Adrenal gland (tissue), 12 donors: ENCODE results near the gene MYT1. TPM values are rescaled to one million over a fixed set of nuclear protein-coding genes. Genes with fewer than 3 reads are reported as not detected.
A peak's percentile ranks its signal among the peaks of the same experiment; 100 is the strongest.

Source experiments
- DNase-seq, 7 donors: peaks; one replicate each; pipeline ENCODE4 v3.0.0-alpha.2; 2019 to 2020
- H3K27ac ChIP-seq, 5 donors: fragments of 200-600 bp; sonication (generic) in 4 of 5; 1 replicate in 3 of 5; 2 replicates in 2 of 5; pipeline versions ENCODE4 v1.5.1 to v1.8.0; 2016 to 2020; ENCODE audit warnings: mild to moderate bottlenecking in 1 of 5
- H3K27me3 ChIP-seq: fragments of 200-600 bp; 2 replicates; pipeline ENCODE4 v1.8.0; 2021
- H3K36me3 ChIP-seq, 2 donors: fragments of 200-600 bp; replicated peaks in 1 of 2; 1 replicate in 1 of 2; 2 replicates in 1 of 2; pipeline versions ENCODE4 v1.5.1 to v1.8.0; 2018 to 2022
- H3K4me1 ChIP-seq, 2 donors: fragments of 200-600 bp; replicated peaks in 1 of 2; 1 replicate in 1 of 2; 2 replicates in 1 of 2; pipeline versions ENCODE4 v1.5.1 to v1.8.0; 2018 to 2021
- H3K4me3 ChIP-seq, 4 donors: fragments of 200-600 bp; sonication (generic) in 3 of 4; one replicate each; pipeline ENCODE4 v1.5.1; 2016 to 2018
- H3K9me3 ChIP-seq, 3 donors: fragments of 200-600 bp; sonication (generic) in 1 of 3; replicated peaks in 1 of 3; 1 replicate in 2 of 3; 2 replicates in 1 of 3; pipeline versions ENCODE4 v1.5.1 to v1.8.0; 2016 to 2021
- POLR2A ChIP-seq, 2 donors: fragments of 450-650 bp; IDR thresholded peaks; one replicate each; pipeline ENCODE4 v1.6.1; 2017; ENCODE audit warnings: antibody characterized with exemption in 2 of 2, mild to moderate bottlenecking in 2 of 2, moderate library complexity in 1 of 2
- WGBS, 4 donors: extraction: QIAGEN DNeasy Blood & Tissue Kit in 2 of 4; methylation state at CpG; one replicate each; pipeline versions ENCODE4 v1.1.5 to v1.1.7; 2013 to 2017; 5-methylcytosine and 5-hydroxymethylcytosine counted together
- intact Hi-C, 2 donors: fragments of 100-400 bp; cut with DNase I; formaldehyde crosslinking; loops; one replicate each; pipeline versions ENCODE4 v1.14.1 to v1.15.0; 2022 to 2023
- polyA plus RNA-seq, 3 donors: library from polyadenylated mRNA; stranded (reverse); fragments of 200-250 nt in 2 of 3; fragments of 350-450 nt in 1 of 3; fragmentation: Illumina TruSeq in 1 of 3; extraction: RNeasy Lipid Tissue Mini Kit (QIAGEN cat#74804) in 1 of 3; gene quantifications; one replicate each; pipeline ENCODE4 v1.2.3, GENCODE V29; 2013 to 2014
- total RNA-seq, 9 donors: library from RNA; depleted of rRNA in 4 of 9; stranded (reverse); fragments of >200 nt in 4 of 9; fragments of 120-200 nt in 1 of 9; fragmentation: NEBNext Ultra II Directional in 1 of 9; extraction: Animal tissue kit (Norgen Biotek cat#: 25700) in 1 of 9; gene quantifications; one replicate each; pipeline versions ENCODE4 v1.1.0 to v1.2.4, GENCODE V29; 2013 to 2023
- TF ChIP-seq, protein P1 (sequence below), 6 experiments: fragments of 450-650 bp in 4 of 6; fragments of 200-600 bp in 2 of 6; sonication (generic) in 1 of 6; IDR thresholded peaks; 1 replicate in 5 of 6; 2 replicates in 1 of 6; pipeline versions ENCODE4 v1.5.1 to v1.8.0; 2016 to 2021; ENCODE audit warnings: antibody characterized with exemption in 6 of 6, mild to moderate bottlenecking in 2 of 6, moderate library complexity in 1 of 6
- donor health status: healthy with polysubstance abuse.
- donor health status: Bipolar disorder and iron deficiency.
- donor health status: DM: yes; HTN: yes; CAD: no.
- donor health status: DM: no; HTN: no; CAD: no.
- donor health status: DM: no; HTN: no; CAD: no.
- donor health status: DM: yes; HTN: yes; CAD: no.

MYT1 gene
- total and polyA plus RNA-seq, 12 donors, result 0.61 to 8.5 (median 2.7) TPM

DNA sequence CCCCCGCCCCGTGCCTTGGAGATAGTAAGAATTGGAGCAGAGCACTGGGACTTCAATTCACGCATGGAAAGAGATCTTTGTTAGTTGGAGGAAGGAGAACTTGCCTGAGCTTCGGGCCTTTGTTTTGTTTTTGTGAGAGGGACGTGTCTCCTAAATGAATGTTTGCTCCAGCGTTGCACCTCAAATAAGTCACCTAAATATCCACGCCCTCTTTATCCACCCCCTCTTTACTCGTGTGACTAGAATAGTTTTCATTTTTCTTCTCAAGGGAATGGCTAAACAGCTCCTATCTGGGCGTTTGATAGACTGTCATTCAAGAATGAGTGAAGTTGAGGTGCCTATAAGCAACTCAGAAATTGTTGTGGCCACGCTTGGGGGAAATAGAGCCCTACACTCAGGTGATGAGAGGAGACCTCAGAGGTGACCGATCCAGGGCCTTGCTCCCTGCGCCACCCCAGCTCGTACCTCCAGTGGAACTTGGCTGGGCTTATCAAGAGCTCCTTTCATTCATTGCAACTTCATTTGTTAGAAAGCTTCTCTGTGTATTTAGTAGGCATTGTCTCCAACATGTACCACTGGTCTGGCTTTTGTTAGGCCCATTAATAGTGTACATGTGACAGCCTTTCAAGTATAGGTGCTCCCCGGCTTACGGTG lies 92.2 kb downstream of the MYT1 start:
- Histone ChIP-seq H3K27ac (peak overlapping the region in 3 of 5 donors; percentile 71 to 86 (median 84)), H3K4me3 (peak overlapping the region in 3 of 4 donors; percentile 53 to 99 (median 97)), H3K9me3 (no peaks in the 10 kb centered on the region), H3K4me1 (peaks cover 16 to 54% of the 10 kb centered on the region in 2 donors), H3K27me3 (no peaks in the 10 kb centered on the region), H3K36me3 (peaks cover 0 to 3% of the 10 kb centered on the region in 2 donors)
- TF ChIP-seq, protein P1, sequence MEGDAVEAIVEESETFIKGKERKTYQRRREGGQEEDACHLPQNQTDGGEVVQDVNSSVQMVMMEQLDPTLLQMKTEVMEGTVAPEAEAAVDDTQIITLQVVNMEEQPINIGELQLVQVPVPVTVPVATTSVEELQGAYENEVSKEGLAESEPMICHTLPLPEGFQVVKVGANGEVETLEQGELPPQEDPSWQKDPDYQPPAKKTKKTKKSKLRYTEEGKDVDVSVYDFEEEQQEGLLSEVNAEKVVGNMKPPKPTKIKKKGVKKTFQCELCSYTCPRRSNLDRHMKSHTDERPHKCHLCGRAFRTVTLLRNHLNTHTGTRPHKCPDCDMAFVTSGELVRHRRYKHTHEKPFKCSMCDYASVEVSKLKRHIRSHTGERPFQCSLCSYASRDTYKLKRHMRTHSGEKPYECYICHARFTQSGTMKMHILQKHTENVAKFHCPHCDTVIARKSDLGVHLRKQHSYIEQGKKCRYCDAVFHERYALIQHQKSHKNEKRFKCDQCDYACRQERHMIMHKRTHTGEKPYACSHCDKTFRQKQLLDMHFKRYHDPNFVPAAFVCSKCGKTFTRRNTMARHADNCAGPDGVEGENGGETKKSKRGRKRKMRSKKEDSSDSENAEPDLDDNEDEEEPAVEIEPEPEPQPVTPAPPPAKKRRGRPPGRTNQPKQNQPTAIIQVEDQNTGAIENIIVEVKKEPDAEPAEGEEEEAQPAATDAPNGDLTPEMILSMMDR (IDR thresholded peaks at IDR 0.05), result no peak
- no peak for TF ChIP-seq POLR2A (IDR thresholded peaks at IDR 0.05)
- peak in 1 of 7 donors; percentile 51 for DNase-seq
- intact Hi-C loops, result no loop called here
- 26 to 30% (median 29%) methylated on average over 15 of the region's 15 CpGs for WGBS, 4 donors

DNA sequence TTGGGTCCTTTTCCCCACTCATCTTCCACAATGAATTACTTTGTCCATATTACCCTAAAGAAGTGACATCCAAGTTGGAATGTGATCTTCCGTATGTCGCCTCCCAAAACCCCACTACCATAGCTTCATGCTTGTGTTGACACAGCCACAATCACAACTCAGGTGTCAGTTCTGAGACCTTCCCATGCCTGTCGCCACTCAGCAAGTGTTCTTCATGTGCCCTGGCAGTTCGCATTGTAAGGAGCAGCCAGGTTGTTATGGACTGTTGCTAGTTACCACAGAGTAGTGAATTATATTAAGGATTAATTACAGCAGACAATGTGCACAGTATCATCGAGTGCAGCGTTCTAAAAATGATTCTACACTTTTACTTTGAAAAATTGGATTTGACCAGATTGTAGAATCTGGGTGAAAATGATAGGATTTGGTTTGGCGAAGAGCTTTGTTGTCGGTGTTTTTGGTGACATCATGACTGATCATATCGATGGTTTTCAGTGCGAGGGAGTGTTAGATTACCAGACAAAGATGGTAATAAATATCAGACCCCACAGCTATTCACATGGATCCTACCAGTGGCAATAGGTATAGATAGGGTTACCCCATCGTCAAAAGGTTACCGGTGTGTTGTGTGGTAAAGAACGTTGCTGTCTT lies 93.0 kb downstream of the MYT1 start:
- no peak for TF ChIP-seq POLR2A (IDR thresholded peaks at IDR 0.05)
- TF ChIP-seq, protein P1 (IDR thresholded peaks at IDR 0.05), result no peak
- H3K4me1 ChIP-seq, result peaks cover 16 to 59% of the 10 kb centered on the region in 2 donors

DNA sequence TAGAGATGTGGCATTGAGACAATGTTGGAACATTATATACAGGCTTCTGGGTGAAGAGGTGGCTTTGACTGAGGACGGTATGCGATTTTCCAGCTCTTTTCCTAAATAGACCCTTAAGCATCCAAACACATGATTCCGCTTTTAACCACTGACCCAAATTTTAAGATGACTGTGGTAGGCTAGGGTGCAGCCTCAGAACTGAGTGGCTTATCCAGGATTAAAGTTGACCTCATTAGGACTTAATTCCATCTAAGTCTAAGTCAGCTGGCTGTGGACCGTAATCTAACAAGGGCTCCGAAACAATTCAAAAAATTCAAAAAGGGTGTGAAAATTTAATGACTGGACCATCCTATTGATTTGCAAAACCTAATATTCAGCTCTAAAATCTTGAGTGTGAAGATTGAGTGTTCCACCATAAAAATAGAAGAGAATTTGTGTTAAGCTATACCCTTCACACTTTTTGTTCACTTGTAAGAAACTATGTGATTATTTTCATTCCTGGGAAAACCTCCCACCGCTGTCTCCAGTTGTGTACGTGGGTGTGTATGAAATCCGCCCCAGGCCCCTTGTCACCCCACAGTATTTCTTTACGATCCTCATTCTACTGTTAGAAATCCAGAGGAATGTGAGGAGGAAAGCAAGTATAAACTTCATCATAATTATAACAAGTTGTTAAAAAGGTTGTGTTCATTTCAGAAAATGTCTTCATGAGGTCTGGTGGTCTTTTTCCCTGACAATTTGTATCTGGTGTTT lies 94.0 kb downstream of the MYT1 start:
- WGBS, 4 donors, result 92 to 96% (median 93%) methylated on average over 9 of the region's 9 CpGs
- Histone ChIP-seq H3K27ac (no peak overlapping the region), H3K27me3 (no peaks in the 10 kb centered on the region), H3K9me3 (no peaks in the 10 kb centered on the region), H3K4me1 (peaks cover 16 to 59% of the 10 kb centered on the region in 2 donors), H3K4me3 (no peak overlapping the region), H3K36me3 (peaks cover 0 to 10% of the 10 kb centered on the region in 2 donors)
- no peak for DNase-seq
- intact Hi-C loops, result no loop called here
- TF ChIP-seq POLR2A (IDR thresholded peaks at IDR 0.05), result no peak
- TF ChIP-seq, protein P1 (IDR thresholded peaks at IDR 0.05), result no peak

More for the DNA sequence above, 93.0 kb downstream of the MYT1 start:
- Histone ChIP-seq H3K27me3 (no peaks in the 10 kb centered on the region), H3K27ac (no peak overlapping the region), H3K4me3 (no peak overlapping the region), H3K36me3 (peaks cover 0 to 3% of the 10 kb centered on the region in 2 donors), H3K9me3 (no peaks in the 10 kb centered on the region)
- intact Hi-C loops, result no loop called here
- 88 to 93% (median 89%) methylated on average over 13 of the region's 13 CpGs for whole genome bisulfite sequencing, 4 donors
- DNase-seq, result peak in 1 of 7 donors; percentile 54

- no peak overlapping the region for H3K4me3 ChIP-seq
- H3K36me3 ChIP-seq, result peaks cover 0 to 10% of the 10 kb centered on the region in 2 donors
- H3K27ac ChIP-seq, result peak overlapping the region in 1 of 5 donors; percentile 71
- peak in 1 of 7 donors; percentile 45 for DNase-seq
- intact Hi-C loops, result no loop called here
- no peaks in the 10 kb centered on the region for H3K27me3 ChIP-seq
- peaks cover 16 to 65% of the 10 kb centered on the region in 2 donors for H3K4me1 ChIP-seq
- WGBS, 4 donors, result 63 to 79% (median 68%) methylated on average over 6 of the region's 6 CpGs
- no peak for TF ChIP-seq POLR2A (IDR thresholded peaks at IDR 0.05)
- TF ChIP-seq, protein P1 (IDR thresholded peaks at IDR 0.05), result no peak
- H3K9me3 ChIP-seq, result no peaks in the 10 kb centered on the region
Measured at GRCh38 chr20:64260239-64260638, 96.0 kb downstream of the MYT1 start.
